Osteoblast (primary cell): Measurements from ENCODE around the gene SAPCD2. TPM values are rescaled to one million over a fixed set of nuclear protein-coding genes. Genes with fewer than 3 reads are reported as not detected.

Experiments
- DNase-seq: peaks from one replicate; pipeline ENCODE4 v3.0.0; 2011; ENCODE audit warnings: low spot score, mixed read lengths; ENCODE audit not compliant: insufficient read length; ENCODE audit errors: missing footprints
- H2AFZ ChIP-seq: 2 replicates; pipeline ENCODE4 v1.6.0; 2011; ENCODE audit warnings: mild to moderate bottlenecking, low read length
- H3K27ac ChIP-seq: 2 replicates; pipeline ENCODE4 v1.5.1; 2011; ENCODE audit warnings: mild to moderate bottlenecking, low read depth, low read length, moderate library complexity
- H3K27me3 ChIP-seq: 2 replicates; pipeline ENCODE4 v1.6.0; 2012; ENCODE audit warnings: mild to moderate bottlenecking, control low read depth, inconsistent platforms, low read length, moderate library complexity; ENCODE audit not compliant: insufficient read depth
- H3K36me3 ChIP-seq: 2 replicates; pipeline ENCODE4 v1.5.1; 2011; ENCODE audit warnings: mild to moderate bottlenecking, low read length, control low read depth, moderate library complexity; ENCODE audit not compliant: insufficient read depth
- H3K4me1 ChIP-seq: 2 replicates; pipeline ENCODE4 v1.5.1; 2011; ENCODE audit warnings: mild to moderate bottlenecking, low read length, control low read depth, moderate library complexity; ENCODE audit not compliant: insufficient read depth
- H3K4me2 ChIP-seq: 2 replicates; pipeline ENCODE4 v1.6.0; 2011; ENCODE audit warnings: mild to moderate bottlenecking, low read length; ENCODE audit not compliant: insufficient read depth
- H3K4me3 ChIP-seq: fragments of 200-600 bp; sonication (generic); 3 replicates; pipeline ENCODE4 v1.5.1; 2012; ENCODE audit warnings: mild to moderate bottlenecking, low read length, inconsistent platforms; ENCODE audit not compliant: insufficient read depth
- H3K79me2 ChIP-seq: 2 replicates; pipeline ENCODE4 v1.6.0; 2012; ENCODE audit warnings: mild to moderate bottlenecking, low read length, control low read depth, inconsistent platforms; ENCODE audit not compliant: insufficient read depth
- H3K9me3 ChIP-seq: 2 replicates; pipeline ENCODE4 v1.5.1; 2011; ENCODE audit warnings: low read depth, low read length, control low read depth
- H4K20me1 ChIP-seq: 2 replicates; pipeline ENCODE4 v1.6.0; 2012; ENCODE audit warnings: mild to moderate bottlenecking, low read length, control low read depth; ENCODE audit not compliant: insufficient read depth
- total RNA-seq: library from RNA; depleted of rRNA; stranded (reverse); fragments of >200 nt; gene quantifications from 2 replicates; pipeline ENCODE4 v1.2.3, GENCODE V29; 2012
- TF ChIP-seq, protein P1 (sequence below): IDR thresholded peaks from 2 replicates; pipeline ENCODE4 v1.5.1; 2011; ENCODE audit warnings: mild to moderate bottlenecking, low read depth, low read length, moderate library complexity; ENCODE audit errors: extremely low read depth

Gene SAPCD2
- total RNA-seq, 1 donor: 1.1 TPM

GRCh38 chr9:137096785-137097546 is 26.6 kb upstream of the SAPCD2 start:
- peak; percentile 36 for DNase-seq
- Histone ChIP-seq H3K27me3 (no peaks in the 10 kb centered on the region), H3K4me1 (no peaks in the 10 kb centered on the region), H3K36me3 (peaks cover 49% of the 10 kb centered on the region), H2AFZ (no peak overlapping the region), H3K9me3 (no peaks in the 10 kb centered on the region), H4K20me1 (peaks cover 2% of the 10 kb centered on the region), H3K27ac (no peak overlapping the region), H3K4me2 (no peak overlapping the region), H3K4me3 (no peak overlapping the region), H3K79me2 (no peaks in the 10 kb centered on the region)
- TF ChIP-seq, protein P1, sequence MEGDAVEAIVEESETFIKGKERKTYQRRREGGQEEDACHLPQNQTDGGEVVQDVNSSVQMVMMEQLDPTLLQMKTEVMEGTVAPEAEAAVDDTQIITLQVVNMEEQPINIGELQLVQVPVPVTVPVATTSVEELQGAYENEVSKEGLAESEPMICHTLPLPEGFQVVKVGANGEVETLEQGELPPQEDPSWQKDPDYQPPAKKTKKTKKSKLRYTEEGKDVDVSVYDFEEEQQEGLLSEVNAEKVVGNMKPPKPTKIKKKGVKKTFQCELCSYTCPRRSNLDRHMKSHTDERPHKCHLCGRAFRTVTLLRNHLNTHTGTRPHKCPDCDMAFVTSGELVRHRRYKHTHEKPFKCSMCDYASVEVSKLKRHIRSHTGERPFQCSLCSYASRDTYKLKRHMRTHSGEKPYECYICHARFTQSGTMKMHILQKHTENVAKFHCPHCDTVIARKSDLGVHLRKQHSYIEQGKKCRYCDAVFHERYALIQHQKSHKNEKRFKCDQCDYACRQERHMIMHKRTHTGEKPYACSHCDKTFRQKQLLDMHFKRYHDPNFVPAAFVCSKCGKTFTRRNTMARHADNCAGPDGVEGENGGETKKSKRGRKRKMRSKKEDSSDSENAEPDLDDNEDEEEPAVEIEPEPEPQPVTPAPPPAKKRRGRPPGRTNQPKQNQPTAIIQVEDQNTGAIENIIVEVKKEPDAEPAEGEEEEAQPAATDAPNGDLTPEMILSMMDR: no peak

DNA sequence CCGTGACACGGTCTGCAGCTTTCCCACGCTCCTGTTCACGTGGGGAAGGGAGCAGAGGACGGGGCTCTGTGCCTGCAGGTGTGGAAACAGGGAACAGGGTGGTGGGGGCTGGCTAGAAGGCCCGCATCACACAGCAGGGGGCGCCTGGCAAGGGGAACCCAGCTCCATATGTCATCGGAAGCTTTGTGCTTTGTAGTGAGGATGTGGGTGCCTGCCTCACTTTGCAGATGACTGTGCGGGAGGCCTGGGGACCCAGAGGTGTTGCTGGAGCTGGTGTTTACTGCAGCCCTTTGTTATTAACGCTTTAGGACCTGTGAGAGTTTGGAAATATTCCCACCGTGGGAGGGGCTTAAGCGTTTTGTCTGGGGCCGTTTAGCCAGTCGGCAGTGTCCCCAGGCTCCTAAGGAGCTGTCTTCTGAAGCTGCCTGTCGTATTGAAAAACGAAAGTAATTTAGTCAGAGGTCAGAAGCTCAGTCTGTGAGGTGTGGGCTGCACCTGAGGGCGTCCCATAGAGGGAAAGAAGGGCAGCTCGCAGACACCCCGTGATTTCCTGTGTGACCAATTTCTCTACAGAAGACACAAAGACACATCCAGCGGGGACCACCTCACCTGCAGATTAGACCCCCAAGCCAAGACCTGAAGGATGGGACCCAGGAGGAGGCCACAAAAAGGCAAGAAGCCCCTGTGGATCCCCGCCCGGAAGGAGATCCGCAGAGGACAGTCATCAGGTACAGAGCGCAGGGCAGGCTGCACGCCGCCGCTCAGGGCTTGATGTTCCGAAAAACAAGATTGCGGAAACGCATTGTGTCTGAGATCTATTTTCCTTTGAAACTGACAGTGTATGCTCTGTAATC is 25.5 kb upstream of the SAPCD2 start:
- DNase-seq: peak; percentile 47
- Histone ChIP-seq H3K4me2 (no peak overlapping the region), H3K4me1 (no peaks in the 10 kb centered on the region), H3K36me3 (peaks cover 43% of the 10 kb centered on the region), H3K9me3 (no peaks in the 10 kb centered on the region), H3K4me3 (no peak overlapping the region), H4K20me1 (peaks cover 4% of the 10 kb centered on the region), H3K27ac (no peak overlapping the region), H3K27me3 (no peaks in the 10 kb centered on the region), H3K79me2 (peaks cover 2% of the 10 kb centered on the region), H2AFZ (no peak overlapping the region)
- TF ChIP-seq, protein P1: no peak

DNA sequence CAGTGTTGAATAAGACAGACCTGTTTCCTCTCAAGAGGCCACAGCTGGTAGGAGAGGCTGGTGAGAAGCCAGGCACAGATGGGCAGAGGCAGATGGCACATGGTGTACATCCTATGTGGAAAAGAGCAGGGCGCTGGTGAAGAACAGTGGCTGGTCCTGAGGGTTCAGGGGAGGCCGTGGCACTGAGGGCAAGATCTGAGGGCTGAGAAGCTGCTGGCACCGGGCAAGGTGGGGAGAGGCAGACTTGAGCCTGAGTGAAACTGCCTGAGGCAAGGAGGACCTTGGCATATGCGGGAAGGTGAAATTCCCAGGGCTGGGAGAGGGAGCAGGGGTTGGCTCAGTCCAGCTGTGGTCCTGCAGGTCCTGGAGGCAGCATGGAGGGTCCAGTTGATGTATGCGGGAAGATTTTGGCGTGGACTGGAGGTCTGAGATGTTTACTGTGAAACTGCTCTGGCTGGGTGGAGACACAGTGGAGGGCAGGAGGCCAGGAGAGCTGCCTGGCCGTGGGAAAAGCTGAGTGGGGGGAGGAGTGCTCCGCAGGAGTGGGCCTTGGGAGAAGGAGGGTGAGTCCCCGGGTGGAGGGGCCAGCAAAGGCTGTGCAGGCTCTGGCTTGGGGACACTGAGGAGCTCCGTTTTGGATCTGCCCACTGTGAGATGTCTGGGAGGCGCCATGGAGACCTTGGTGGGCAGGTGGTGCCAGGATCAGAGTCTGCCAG is 19.0 kb upstream of the SAPCD2 start:
- TF ChIP-seq, protein P1: no peak
- Histone ChIP-seq H3K4me3 (no peak overlapping the region), H3K4me1 (peaks cover 25% of the 10 kb centered on the region)

More for the DNA sequence above, 19.0 kb upstream of the SAPCD2 start:
- H3K9me3 ChIP-seq: no peaks in the 10 kb centered on the region
- H4K20me1 ChIP-seq: peaks cover 5% of the 10 kb centered on the region
- peak; percentile 21 for DNase-seq
- no peaks in the 10 kb centered on the region for H3K27me3 ChIP-seq
- H3K79me2 ChIP-seq: peaks cover 26% of the 10 kb centered on the region
- H2AFZ ChIP-seq: no peak overlapping the region
- no peak overlapping the region for H3K27ac ChIP-seq
- H3K4me2 ChIP-seq: no peak overlapping the region
- H3K36me3 ChIP-seq: peaks cover 23% of the 10 kb centered on the region
